DOHH2 (cell line): ENCODE data around the gene NFIX.
A peak's percentile ranks its signal among the peaks of the same experiment; 100 is the strongest.

Experiments used
- H3F3A ChIP-seq: fragments of 200-600 bp; sonication (generic), shearing (Covaris generic); 2 replicates; pipeline ENCODE4 v1.6.0; 2016; ENCODE audit warnings: antibody characterized with exemption, mild to moderate bottlenecking; ENCODE audit not compliant: control insufficient read depth, insufficient read depth
- H3K27ac ChIP-seq: fragments of 200-600 bp; sonication (generic); 2 replicates; pipeline ENCODE4 v1.5.1; 2014; ENCODE audit warnings: low read depth, mild to moderate bottlenecking, low read length, moderate library complexity
- H3K27me3 ChIP-seq: fragments of 200-600 bp; sonication (generic); 2 replicates; pipeline ENCODE4 v1.6.1; 2014; ENCODE audit warnings: mild to moderate bottlenecking, low read length, mixed read lengths; ENCODE audit not compliant: control insufficient read depth
- H3K36me3 ChIP-seq: fragments of 200-600 bp; sonication (generic); 2 replicates; pipeline ENCODE4 v1.6.1; 2014; ENCODE audit warnings: mild to moderate bottlenecking, low read length, moderate library complexity, mixed read lengths; ENCODE audit not compliant: control insufficient read depth
- H3K4me1 ChIP-seq: fragments of 200-600 bp; sonication (generic); 2 replicates; pipeline ENCODE4 v1.6.1; 2014; ENCODE audit warnings: mild to moderate bottlenecking, low read length, mixed read lengths; ENCODE audit not compliant: control insufficient read depth
- H3K4me2 ChIP-seq: fragments of 200-600 bp; sonication (generic); 2 replicates; pipeline ENCODE4 v1.6.0; 2014; ENCODE audit warnings: mild to moderate bottlenecking, low read length, moderate library complexity
- H3K4me3 ChIP-seq: fragments of 200-600 bp; sonication (generic); 2 replicates; pipeline ENCODE4 v1.5.1; 2014; ENCODE audit warnings: mild to moderate bottlenecking, low read length, mixed read lengths
- H3K79me2 ChIP-seq: fragments of 200-600 bp; sonication (generic); 2 replicates; pipeline ENCODE4 v1.6.1; 2014; ENCODE audit warnings: mild to moderate bottlenecking, low read length, mixed read lengths; ENCODE audit not compliant: control insufficient read depth
- H3K9me2 ChIP-seq: fragments of 200-600 bp; sonication (generic); replicated peaks from 2 replicates; pipeline ENCODE4 v1.6.1; 2014; ENCODE audit warnings: mild to moderate bottlenecking, low read length, mixed read lengths; ENCODE audit not compliant: control insufficient read depth
- H3K9me3 ChIP-seq: fragments of 200-600 bp; sonication (generic); 2 replicates; pipeline ENCODE4 v1.6.1; 2014; ENCODE audit warnings: antibody characterized with exemption, low read length, mixed read lengths; ENCODE audit not compliant: control insufficient read depth, insufficient read depth
- H4K20me1 ChIP-seq: fragments of 200-600 bp; sonication (generic); 2 replicates; pipeline ENCODE4 v1.6.0; 2014; ENCODE audit warnings: low read depth, mild to moderate bottlenecking, antibody characterized with exemption, low read length, moderate library complexity; ENCODE audit not compliant: control insufficient read depth, insufficient read depth
- EZH2phosphoT487 ChIP-seq: fragments of 200-600 bp; sonication (generic); IDR thresholded peaks from 2 replicates; pipeline ENCODE4 v1.6.1; 2017; ENCODE audit warnings: borderline replicate concordance, mild to moderate bottlenecking, antibody characterized with exemption, low read length, moderate library complexity, mixed read lengths
- TF ChIP-seq, protein P1 (sequence below): fragments of 200-600 bp; sonication (generic); IDR thresholded peaks from one replicate; pipeline ENCODE4 v1.5.1; 2014; ENCODE audit warnings: antibody characterized with exemption, mild to moderate bottlenecking, low read depth, low read length; ENCODE audit not compliant: poor library complexity, severe bottlenecking

NFIX gene

DNA sequence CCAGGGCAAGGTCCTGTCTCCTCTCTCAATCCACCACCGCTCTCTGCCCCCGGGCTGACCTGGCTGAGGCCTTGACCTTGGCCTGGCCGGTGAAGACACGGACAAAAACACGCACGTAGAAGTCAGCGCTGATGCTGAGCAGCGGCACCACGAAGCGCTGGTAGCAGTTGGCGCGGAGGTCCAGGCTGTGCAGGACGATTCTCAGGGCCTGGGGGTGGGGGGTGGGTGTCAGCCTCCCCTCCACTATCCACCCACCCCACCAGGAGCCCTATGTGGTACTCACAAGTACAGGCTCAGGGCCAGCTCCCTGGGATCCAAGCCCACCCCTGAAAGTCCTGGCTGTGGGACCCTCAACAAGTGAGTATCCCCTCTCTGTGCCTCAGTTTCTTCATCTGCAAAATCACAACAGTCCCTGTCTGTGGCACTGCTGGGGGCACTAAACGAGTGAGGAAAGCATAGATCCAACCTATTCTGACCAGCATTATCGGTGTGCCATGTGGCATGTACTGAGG, 114.9 kb downstream of the NFIX start:
- Histone ChIP-seq H4K20me1 (no peaks in the 10 kb centered on the region), H3K9me2 (no peaks in the 10 kb centered on the region), H3K4me2 (no peak overlapping the region), H3K9me3 (no peaks in the 10 kb centered on the region), H3K27me3 (no peaks in the 10 kb centered on the region), H3K79me2 (peaks cover 21% of the 10 kb centered on the region), H3K4me1 (peaks cover 17% of the 10 kb centered on the region), H3F3A (peaks cover 4% of the 10 kb centered on the region; the same call in 1 of the 2 replicates), H3K27ac (no peak overlapping the region), H3K36me3 (peaks cover 41% of the 10 kb centered on the region), H3K4me3 (no peak overlapping the region)
- TF ChIP-seq, protein P1, sequence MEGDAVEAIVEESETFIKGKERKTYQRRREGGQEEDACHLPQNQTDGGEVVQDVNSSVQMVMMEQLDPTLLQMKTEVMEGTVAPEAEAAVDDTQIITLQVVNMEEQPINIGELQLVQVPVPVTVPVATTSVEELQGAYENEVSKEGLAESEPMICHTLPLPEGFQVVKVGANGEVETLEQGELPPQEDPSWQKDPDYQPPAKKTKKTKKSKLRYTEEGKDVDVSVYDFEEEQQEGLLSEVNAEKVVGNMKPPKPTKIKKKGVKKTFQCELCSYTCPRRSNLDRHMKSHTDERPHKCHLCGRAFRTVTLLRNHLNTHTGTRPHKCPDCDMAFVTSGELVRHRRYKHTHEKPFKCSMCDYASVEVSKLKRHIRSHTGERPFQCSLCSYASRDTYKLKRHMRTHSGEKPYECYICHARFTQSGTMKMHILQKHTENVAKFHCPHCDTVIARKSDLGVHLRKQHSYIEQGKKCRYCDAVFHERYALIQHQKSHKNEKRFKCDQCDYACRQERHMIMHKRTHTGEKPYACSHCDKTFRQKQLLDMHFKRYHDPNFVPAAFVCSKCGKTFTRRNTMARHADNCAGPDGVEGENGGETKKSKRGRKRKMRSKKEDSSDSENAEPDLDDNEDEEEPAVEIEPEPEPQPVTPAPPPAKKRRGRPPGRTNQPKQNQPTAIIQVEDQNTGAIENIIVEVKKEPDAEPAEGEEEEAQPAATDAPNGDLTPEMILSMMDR: no peak
- TF ChIP-seq EZH2phosphoT487: no peak

GRCh38 chr19:13112555-13112954, 117.3 kb downstream of the NFIX start:
- H3K4me2 ChIP-seq: no peak overlapping the region
- H3K27me3 ChIP-seq: no peaks in the 10 kb centered on the region
- peaks cover 19% of the 10 kb centered on the region for H3K4me1 ChIP-seq
- no peaks in the 10 kb centered on the region for H4K20me1 ChIP-seq
- no peaks in the 10 kb centered on the region for H3K9me2 ChIP-seq
- H3F3A ChIP-seq: peaks cover 6% of the 10 kb centered on the region
- H3K9me3 ChIP-seq: no peaks in the 10 kb centered on the region
- no peak overlapping the region for H3K27ac ChIP-seq
- TF ChIP-seq EZH2phosphoT487: no peak
- TF ChIP-seq, protein P1: no peak
- H3K79me2 ChIP-seq: peaks cover 28% of the 10 kb centered on the region
- no peak overlapping the region for H3K4me3 ChIP-seq
- H3K36me3 ChIP-seq: peaks cover 38% of the 10 kb centered on the region

GRCh38 chr19:13115936-13116281, 120.6 kb downstream of the NFIX start:
- Histone ChIP-seq H3K4me1 (peaks cover 39% of the 10 kb centered on the region), H3K4me3 (peak overlapping the region; percentile 82), H3K27ac (peak overlapping the region; percentile 39), H3K36me3 (peaks cover 39% of the 10 kb centered on the region), H3F3A (peaks cover 6% of the 10 kb centered on the region), H3K27me3 (no peaks in the 10 kb centered on the region), H4K20me1 (peaks cover 16% of the 10 kb centered on the region; the same call in 1 of the 2 replicates), H3K4me2 (peak overlapping the region; percentile 71), H3K9me2 (no peaks in the 10 kb centered on the region), H3K79me2 (peaks cover 53% of the 10 kb centered on the region), H3K9me3 (no peaks in the 10 kb centered on the region)
- TF ChIP-seq EZH2phosphoT487: no peak
- TF ChIP-seq, protein P1: no peak
